ENCODE results near the gene SLC25A12. TPM values are rescaled to one million over a fixed set of nuclear protein-coding genes. Genes with fewer than 3 reads are reported as not detected.
"Not testable (repeated sequence)": the region's sequence is repeated elsewhere in the genome, so short reads cannot be mapped to it uniquely, and the experiment has no call there.

The SLC25A12 gene, protein sequence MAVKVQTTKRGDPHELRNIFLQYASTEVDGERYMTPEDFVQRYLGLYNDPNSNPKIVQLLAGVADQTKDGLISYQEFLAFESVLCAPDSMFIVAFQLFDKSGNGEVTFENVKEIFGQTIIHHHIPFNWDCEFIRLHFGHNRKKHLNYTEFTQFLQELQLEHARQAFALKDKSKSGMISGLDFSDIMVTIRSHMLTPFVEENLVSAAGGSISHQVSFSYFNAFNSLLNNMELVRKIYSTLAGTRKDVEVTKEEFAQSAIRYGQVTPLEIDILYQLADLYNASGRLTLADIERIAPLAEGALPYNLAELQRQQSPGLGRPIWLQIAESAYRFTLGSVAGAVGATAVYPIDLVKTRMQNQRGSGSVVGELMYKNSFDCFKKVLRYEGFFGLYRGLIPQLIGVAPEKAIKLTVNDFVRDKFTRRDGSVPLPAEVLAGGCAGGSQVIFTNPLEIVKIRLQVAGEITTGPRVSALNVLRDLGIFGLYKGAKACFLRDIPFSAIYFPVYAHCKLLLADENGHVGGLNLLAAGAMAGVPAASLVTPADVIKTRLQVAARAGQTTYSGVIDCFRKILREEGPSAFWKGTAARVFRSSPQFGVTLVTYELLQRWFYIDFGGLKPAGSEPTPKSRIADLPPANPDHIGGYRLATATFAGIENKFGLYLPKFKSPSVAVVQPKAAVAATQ
- polyA plus RNA-seq (ENCODE audit: insufficient read length in 4 of 4): 10 to 100 TPM; 23.4 to 33.2 (median 26.7) TPM

- DNase-seq (ENCODE audit: low read depth in 4 of 4, low spot score in 2 of 4): peak; percentile 63 to 79 (median 76)
These were observed at the start of gene SLC25A12 for GRCh38 chr2:171893824-171894611. Gene SLC25A12, minus strand, starts transcription at chr2:171894244. Its CDS starts 30 bp downstream, at chr2:171894214.

GRCh38 chr2:171941316-171941699 is 47.3 kb upstream of the SLC25A12 start:
- DNase-seq (ENCODE audit: low read depth in 4 of 4, low spot score in 2 of 4): no peak

DNA sequence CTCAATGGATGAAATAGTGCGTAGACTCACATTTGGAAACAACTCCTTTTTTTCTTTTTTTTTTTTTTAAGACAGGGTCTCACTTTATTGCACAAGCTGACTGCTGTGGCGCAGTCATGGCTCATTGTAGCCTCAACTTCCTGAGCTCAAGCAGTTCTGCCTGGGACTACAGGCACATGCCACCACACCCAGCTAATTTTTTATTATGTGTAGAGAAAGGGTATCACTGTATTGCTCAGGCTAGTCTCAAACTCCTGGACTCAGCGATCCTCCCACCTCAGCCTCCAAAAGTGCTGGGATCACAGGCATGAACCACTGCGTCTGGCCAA is 45.7 kb upstream of the SLC25A12 start:
- no peak for DNase-seq (ENCODE audit: low read depth in 4 of 4, low spot score in 2 of 4)

DNA sequence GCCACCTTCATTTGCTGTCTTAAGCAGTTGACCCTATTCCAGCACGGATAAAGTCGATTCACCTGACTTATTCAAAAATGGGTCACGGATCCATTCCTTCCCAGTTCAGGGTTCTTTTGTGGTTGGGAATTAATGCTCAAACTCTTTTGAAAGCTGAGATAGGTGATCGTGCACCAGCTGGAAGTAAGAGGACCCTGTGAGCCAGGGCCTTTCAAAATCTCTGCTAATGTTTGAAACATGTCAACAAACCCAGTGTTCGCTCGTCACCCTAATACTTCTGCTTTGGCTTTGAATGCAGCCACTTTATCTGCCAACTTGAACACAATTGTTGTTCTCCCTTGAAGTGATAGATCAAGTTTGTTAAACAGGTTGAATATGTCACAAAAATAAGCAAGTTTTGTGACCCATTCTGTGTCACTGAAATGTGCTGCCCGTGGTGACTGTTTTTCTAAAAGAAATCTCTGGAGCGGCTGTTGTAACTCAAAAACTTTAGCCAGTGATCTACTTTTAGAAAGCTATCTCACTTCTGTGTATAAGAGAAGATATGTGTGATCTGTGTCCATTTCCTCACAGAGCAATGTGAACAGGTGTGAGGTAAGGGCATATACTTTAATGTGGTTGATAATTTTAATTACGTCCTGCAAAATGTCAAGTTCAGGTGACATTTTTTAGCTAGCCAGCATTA is 45.2 kb upstream of the SLC25A12 start:
- DNase-seq (ENCODE audit: low read depth in 4 of 4, low spot score in 2 of 4): no peak

DNA sequence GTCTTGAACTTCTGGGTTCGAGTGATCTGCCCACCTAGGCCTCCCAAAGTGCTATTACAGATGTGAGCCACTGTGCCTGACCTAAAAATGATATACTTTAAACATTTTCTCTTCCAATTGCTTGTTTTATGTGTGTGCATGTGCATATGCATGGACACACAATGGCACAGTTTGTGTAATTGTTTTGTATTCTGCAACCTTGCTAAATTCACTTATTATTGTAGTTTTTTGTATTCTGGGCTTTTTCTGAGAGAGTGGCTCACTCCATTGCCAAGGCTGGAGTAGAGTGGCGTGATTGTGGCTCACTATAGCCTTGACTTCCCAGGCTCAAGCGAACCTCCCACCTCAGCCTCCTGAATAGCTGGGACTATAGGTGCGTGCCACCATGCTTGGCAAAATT is 36.3 kb upstream of the SLC25A12 start:
- no peak for DNase-seq (ENCODE audit: low read depth in 4 of 4, low spot score in 2 of 4)

DNA sequence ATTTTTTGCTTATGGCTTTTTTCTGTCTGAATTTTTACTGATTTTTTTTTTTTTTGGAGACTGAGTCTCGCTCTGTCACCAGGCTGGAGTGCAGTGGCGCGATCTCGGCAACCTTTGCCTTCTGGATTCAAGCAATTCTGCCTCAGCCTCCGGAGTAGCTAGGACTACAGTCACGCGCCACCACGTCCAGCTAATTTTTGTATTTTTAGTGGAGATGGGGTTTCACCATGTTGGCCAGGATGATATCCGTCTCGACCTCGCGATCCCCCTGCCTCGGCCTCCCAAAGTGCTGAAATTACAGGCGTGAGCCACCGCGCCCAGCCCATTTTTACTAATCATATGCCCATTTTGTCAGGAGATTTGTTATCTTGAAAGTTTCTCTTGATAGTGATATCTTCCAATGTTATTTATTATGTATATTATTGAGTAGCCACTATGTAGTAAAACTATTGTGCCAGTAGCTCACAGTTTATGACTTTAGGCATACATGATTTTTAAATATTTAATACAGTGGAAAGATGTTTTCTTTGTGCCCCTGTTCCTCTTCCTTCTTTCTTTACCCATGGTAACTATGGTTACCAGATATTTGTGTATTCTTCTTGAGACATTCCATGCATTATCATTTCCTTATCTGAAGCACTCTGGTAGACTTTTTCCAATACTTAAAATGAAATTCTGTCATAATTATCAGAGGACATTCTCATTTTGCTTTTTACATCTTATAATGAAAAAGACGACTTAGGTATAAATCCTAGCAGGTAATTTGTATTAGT is 30.3 kb upstream of the SLC25A12 start:
- no peak for DNase-seq (ENCODE audit: low read depth in 4 of 4, low spot score in 2 of 4)

- no peak for DNase-seq (ENCODE audit: low read depth in 4 of 4, low spot score in 2 of 4)
These were observed 29.2 kb upstream of the SLC25A12 start for GRCh38 chr2:171923206-171923605.

DNA sequence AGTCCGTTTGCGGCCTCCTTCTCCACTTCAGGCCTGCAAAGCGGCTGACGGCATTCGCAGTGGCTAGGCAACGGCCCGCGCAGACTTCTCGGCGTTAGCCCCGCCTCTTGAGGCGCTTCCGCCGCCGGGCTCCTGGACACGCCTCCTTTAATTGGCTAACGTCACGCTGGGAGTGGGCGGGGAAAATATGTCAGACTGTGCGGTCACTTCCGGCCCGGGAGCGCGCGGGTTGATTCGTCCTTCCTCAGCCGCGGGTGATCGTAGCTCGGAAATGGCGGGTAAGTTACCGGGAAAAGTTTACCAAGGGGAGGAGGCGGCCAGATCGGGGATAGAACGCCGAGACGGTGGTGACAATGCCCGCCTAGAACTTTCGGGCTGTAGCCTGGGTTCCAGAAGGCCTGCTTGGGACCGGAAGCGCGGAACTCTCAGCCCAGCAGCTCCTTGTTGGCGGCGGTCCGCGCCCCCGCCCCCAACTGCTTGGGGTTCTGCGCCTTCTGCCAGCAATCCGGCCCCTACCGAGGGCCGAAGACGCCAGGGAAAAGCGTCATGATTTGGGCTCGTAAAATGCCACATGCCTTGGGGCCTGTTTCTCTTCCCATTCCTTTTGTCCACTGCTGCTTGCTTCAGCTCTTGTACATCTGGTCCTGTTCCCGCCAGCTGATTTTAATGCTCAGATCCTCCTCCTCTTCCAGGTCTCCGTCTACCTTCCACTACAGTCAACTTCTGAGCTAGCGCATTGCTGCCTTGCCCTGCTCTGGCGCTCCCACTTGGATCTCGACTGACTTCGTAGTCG is 28.4 kb upstream of the SLC25A12 start, which contains the start of gene HAT1:
Gene HAT1 (plus strand): TSS at position 232 of the 793 bp plus-strand sequence. CDS start 40 bp downstream, at position 272.
- peak; percentile 95 to 98 (median 96) for DNase-seq (ENCODE audit: low read depth in 4 of 4, low spot score in 2 of 4)

- DNase-seq (ENCODE audit: low read depth in 4 of 4, low spot score in 2 of 4): no peak
These were observed 27.9 kb upstream of the SLC25A12 start for GRCh38 chr2:171921970-171922229.

DNA sequence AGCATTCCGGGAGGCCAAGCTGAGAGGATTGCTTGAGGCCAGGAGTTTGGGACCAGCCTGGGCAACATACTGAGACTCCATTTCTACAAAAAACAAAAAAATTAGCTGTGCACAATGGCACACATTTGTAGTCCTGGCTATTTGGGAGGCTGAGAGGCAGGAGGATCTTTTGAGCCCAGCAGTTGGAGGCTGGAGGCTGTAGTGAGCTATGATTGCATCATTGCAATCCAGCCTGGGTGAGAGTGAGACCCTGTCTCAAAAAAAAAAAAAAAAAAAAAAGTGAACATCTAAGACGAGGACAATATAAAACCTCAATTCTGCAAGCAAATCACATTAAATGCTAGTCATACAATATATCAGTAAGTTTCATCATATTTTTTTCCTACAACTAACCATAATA is 25.4 kb upstream of the SLC25A12 start:
- DNase-seq (ENCODE audit: low read depth in 4 of 4, low spot score in 2 of 4): no peak

GRCh38 chr2:171913517-171913916 is 19.5 kb upstream of the SLC25A12 start:
- no peak for DNase-seq (ENCODE audit: low read depth in 4 of 4, low spot score in 2 of 4)

DNA sequence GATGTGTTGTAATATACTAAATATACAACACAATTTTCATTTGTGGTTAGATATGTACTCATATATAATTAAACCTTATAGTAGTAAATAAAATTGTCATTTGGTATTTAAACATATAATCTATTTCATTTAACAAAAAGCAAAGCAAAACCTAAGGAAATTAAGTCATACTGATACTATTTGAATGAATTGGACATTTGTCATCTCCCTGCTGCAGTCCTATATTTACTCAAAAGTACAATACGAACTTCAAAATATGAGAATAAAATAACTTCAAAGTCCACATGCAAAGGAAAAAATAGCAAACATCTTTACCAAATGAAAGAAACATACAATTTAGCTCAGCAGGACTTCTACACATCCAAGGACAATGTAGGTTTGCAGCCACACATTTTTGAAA is 16.4 kb upstream of the SLC25A12 start:
- no peak for DNase-seq (ENCODE audit: low read depth in 4 of 4, low spot score in 2 of 4)

DNA sequence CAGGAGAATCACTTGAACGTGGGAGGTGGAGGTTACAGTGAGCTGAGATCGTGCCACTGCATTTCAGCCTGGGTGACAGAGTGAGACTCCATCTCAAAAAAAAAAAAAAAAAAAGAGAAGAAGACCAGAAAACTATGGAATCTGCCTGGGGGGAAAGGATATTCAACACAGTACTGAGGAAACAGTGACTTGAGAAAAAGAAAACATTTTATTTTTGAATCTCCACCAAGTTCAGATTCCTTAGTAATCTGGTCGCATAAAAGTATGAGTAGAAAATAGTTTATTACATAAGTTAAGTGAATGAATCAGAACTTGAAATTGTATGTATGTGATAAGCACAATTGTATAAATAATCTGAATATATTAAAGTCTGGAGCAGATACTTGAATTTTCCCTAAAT is 15.2 kb upstream of the SLC25A12 start:
- DNase-seq (ENCODE audit: low read depth in 4 of 4, low spot score in 2 of 4): no peak

- no peak for DNase-seq (ENCODE audit: low read depth in 4 of 4, low spot score in 2 of 4)
These were observed 14.2 kb upstream of the SLC25A12 start for GRCh38 chr2:171908235-171908634.

GRCh38 chr2:171902840-171903420 is 8.9 kb upstream of the SLC25A12 start:
- DNase-seq (ENCODE audit: low read depth in 4 of 4, low spot score in 2 of 4): no peak

DNA sequence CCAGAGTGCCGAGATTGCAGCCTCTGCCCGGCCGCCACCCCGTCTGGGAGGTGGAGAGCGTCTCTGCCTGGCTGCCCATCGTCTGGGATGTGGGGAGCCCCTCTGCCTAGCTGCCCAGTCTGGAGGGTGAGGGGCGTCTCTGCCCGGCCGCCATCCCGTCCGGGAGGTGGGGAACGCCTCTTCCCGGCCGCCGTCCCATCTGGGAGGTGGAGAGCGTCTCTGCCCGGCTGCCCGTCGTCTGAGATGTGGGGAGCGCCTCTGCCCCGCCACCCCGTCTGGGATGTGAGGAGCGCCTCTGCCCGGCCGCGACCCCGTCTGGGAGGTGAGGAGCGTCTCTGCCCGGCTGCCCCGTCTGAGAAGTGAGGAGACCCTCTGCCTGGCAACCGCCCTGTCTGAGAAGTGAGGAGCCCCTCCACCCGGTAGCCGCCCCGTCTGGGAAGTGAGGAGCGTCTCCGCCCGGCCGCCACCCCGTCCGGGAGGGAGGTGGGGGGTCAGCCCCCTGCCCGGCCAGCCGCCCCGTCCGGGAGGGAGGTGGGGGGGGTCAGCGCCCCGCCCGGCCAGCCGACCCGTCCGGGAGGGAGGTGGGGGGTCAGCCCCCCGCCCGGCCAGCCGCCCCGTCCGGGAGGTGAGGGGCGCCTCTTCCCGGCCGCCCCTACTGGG is 5.7 kb upstream of the SLC25A12 start:
- not testable (repeated sequence) for DNase-seq (ENCODE audit: low read depth in 4 of 4, low spot score in 2 of 4)

- DNase-seq (ENCODE audit: low read depth in 4 of 4, low spot score in 2 of 4): no peak
These were observed 1.7 kb upstream of the SLC25A12 start for GRCh38 chr2:171895786-171896185.

GRCh38 chr2:171894612-171894947 is 536 bp upstream of the SLC25A12 start:
- peak in 1 of 4 donors; percentile 3 for DNase-seq (ENCODE audit: low read depth in 4 of 4, low spot score in 2 of 4)
